Tibial nerve (tissue), 4 donors: ENCODE measurements around the gene NPVF. TPM values are rescaled to one million over a fixed set of nuclear protein-coding genes. Genes with fewer than 3 reads are reported as not detected.

Experiments used
- DNase-seq, 2 donors: peaks; one replicate each; pipeline ENCODE4 v3.0.0-alpha.2; 2019; ENCODE audit warnings: low spot score in 2 of 2
- H3K27ac ChIP-seq, 4 donors: fragments of 200-600 bp; sonication (generic) in 3 of 4; one replicate each; pipeline ENCODE4 v1.5.1; 2017 to 2019; ENCODE audit warnings: mild to moderate bottlenecking in 1 of 4
- H3K27me3 ChIP-seq, 2 donors: fragments of 200-600 bp; sonication (generic) in 1 of 2; one replicate each; pipeline versions ENCODE4 v1.5.1 to v1.6.0; 2017 to 2019
- H3K36me3 ChIP-seq, 3 donors: fragments of 200-600 bp; sonication (generic); one replicate each; pipeline ENCODE4 v1.5.1; 2018 to 2019
- H3K4me1 ChIP-seq, 4 donors: fragments of 200-600 bp; sonication (generic) in 3 of 4; one replicate each; pipeline ENCODE4 v1.5.1; 2017 to 2019
- H3K4me3 ChIP-seq, 4 donors: fragments of 200-600 bp; sonication (generic) in 3 of 4; one replicate each; pipeline ENCODE4 v1.5.1; 2017 to 2019; ENCODE audit warnings: mild to moderate bottlenecking in 1 of 4, moderate library complexity in 1 of 4
- H3K9me3 ChIP-seq, 4 donors: fragments of 200-600 bp; sonication (generic) in 3 of 4; one replicate each; pipeline ENCODE4 v1.5.1; 2017 to 2019
- EP300 ChIP-seq, 2 donors: sonication (generic); formaldehyde crosslinking; IDR thresholded peaks; one replicate each; pipeline ENCODE4 v1.6.1; 2017; ENCODE audit warnings: antibody characterized with exemption in 2 of 2, mild to moderate bottlenecking in 1 of 2
- POLR2A ChIP-seq, 2 donors: fragments of 450-650 bp; IDR thresholded peaks; one replicate each; pipeline ENCODE4 v1.6.1; 2017; ENCODE audit warnings: antibody characterized with exemption in 2 of 2, mild to moderate bottlenecking in 2 of 2, moderate library complexity in 2 of 2
- WGBS, 2 donors: methylation state at CpG; one replicate each; pipeline ENCODE4 v1.1.5; 2018; 5-methylcytosine and 5-hydroxymethylcytosine counted together
- total RNA-seq, 4 donors: library from RNA; depleted of rRNA; stranded (reverse); fragments of >200 nt; gene quantifications; one replicate each; pipeline ENCODE4 v1.1.0, GENCODE V29; 2016
- TF ChIP-seq, protein P1 (sequence below), 5 experiments: fragments of 200-600 bp in 3 of 5; fragments of 450-650 bp in 2 of 5; sonication (generic) in 3 of 5; IDR thresholded peaks; one replicate each; pipeline ENCODE4 v1.5.1; 2016 to 2019; ENCODE audit warnings: antibody characterized with exemption in 5 of 5, mild to moderate bottlenecking in 3 of 5, moderate library complexity in 2 of 5

Gene NPVF
- total RNA-seq, 4 donors from 2014 or later, result not detected

DNA sequence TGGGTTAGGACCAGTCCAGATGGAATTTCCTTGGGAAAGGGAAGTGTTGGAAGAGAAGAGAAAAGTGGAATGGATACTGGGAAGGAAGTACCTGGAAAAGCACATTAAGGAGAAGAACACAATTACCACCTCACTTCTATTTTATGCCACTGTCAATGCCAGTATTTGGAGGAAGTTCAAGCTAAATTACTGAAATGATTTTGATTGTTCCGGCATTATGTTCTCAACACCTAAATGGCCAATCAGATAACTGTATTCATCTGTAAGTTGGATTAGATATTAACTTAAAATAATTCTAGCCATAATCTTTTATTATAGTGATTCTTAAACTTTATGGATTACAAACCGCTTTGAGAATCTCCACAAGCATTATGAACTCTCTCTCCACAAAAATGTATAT lies 7.3 kb downstream of the NPVF start:
- Histone ChIP-seq H3K27me3 (no peaks in the 10 kb centered on the region), H3K4me1 (no peaks in the 10 kb centered on the region), H3K36me3 (no peaks in the 10 kb centered on the region), H3K9me3 (no peaks in the 10 kb centered on the region), H3K27ac (no peak overlapping the region), H3K4me3 (no peak overlapping the region)
- TF ChIP-seq POLR2A (IDR thresholded peaks at IDR 0.05), result no peak
- no peak for TF ChIP-seq EP300 (IDR thresholded peaks at IDR 0.05)
- TF ChIP-seq, protein P1, sequence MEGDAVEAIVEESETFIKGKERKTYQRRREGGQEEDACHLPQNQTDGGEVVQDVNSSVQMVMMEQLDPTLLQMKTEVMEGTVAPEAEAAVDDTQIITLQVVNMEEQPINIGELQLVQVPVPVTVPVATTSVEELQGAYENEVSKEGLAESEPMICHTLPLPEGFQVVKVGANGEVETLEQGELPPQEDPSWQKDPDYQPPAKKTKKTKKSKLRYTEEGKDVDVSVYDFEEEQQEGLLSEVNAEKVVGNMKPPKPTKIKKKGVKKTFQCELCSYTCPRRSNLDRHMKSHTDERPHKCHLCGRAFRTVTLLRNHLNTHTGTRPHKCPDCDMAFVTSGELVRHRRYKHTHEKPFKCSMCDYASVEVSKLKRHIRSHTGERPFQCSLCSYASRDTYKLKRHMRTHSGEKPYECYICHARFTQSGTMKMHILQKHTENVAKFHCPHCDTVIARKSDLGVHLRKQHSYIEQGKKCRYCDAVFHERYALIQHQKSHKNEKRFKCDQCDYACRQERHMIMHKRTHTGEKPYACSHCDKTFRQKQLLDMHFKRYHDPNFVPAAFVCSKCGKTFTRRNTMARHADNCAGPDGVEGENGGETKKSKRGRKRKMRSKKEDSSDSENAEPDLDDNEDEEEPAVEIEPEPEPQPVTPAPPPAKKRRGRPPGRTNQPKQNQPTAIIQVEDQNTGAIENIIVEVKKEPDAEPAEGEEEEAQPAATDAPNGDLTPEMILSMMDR (IDR thresholded peaks at IDR 0.05), result no peak
- no peak for DNase-seq
- WGBS, 2 donors, result 90 to 99% methylated on average over 2 of the region's 2 CpGs

DNA sequence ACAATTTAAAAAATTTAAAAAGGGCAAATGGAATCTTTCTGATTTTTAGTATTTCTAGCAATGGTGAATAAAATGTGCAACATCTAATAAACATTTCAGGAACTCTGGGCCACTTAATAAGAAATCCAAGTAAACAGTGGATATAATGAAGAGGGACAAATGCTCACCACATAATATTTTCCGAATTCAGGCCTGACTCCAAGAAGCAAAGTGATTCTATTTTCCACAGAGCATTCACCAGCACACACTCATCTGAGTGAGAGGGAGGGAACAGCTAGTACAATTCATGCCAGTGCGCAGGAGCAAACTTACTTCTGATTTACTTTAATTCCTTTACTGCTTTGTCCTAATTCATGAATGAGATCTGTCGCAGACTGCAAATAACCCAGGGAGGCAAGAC lies 10.1 kb downstream of the NPVF start:
- H3K4me3 ChIP-seq, result no peak overlapping the region
- WGBS, 2 donors, result 72 to 84% methylated on average over 3 of the region's 3 CpGs
- no peak for DNase-seq
- H3K27ac ChIP-seq, result no peak overlapping the region
- TF ChIP-seq POLR2A (IDR thresholded peaks at IDR 0.05) (no peak), EP300 (IDR thresholded peaks at IDR 0.05) (no peak)
- TF ChIP-seq, protein P1 (IDR thresholded peaks at IDR 0.05), result no peak
- no peaks in the 10 kb centered on the region for H3K27me3 ChIP-seq
- no peaks in the 10 kb centered on the region for H3K36me3 ChIP-seq
- H3K4me1 ChIP-seq, result no peaks in the 10 kb centered on the region
- H3K9me3 ChIP-seq, result no peaks in the 10 kb centered on the region

DNA sequence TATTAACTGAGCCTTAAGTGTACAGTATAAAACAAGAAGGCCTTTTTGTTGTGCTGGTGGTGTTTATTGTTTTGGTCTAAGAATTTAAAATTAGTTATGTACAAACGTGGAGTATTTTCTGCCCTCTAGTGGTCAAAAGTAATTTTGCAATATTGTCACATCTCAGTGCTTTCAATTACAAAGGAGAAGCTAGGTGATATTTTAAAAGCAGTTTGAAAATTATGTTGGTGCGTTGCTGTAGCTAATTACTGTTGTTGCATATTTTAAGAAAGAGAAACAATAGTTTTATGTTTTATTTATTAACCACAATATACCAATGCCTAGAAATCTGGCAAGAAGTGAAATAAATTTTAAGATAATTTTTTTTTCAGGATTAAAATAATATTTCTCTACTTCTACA lies 11.4 kb downstream of the NPVF start:
- Histone ChIP-seq H3K4me3 (no peak overlapping the region), H3K27ac (no peak overlapping the region), H3K27me3 (no peaks in the 10 kb centered on the region), H3K4me1 (no peaks in the 10 kb centered on the region), H3K9me3 (no peaks in the 10 kb centered on the region), H3K36me3 (no peaks in the 10 kb centered on the region)
- WGBS, 2 donors, result 4 to 6% methylated on average over 2 of the region's 2 CpGs
- no peak for DNase-seq
- TF ChIP-seq, protein P1 (IDR thresholded peaks at IDR 0.05), result peak; percentile 48 to 81 (median 75)
- TF ChIP-seq POLR2A (IDR thresholded peaks at IDR 0.05) (no peak), EP300 (IDR thresholded peaks at IDR 0.05) (no peak)

DNA sequence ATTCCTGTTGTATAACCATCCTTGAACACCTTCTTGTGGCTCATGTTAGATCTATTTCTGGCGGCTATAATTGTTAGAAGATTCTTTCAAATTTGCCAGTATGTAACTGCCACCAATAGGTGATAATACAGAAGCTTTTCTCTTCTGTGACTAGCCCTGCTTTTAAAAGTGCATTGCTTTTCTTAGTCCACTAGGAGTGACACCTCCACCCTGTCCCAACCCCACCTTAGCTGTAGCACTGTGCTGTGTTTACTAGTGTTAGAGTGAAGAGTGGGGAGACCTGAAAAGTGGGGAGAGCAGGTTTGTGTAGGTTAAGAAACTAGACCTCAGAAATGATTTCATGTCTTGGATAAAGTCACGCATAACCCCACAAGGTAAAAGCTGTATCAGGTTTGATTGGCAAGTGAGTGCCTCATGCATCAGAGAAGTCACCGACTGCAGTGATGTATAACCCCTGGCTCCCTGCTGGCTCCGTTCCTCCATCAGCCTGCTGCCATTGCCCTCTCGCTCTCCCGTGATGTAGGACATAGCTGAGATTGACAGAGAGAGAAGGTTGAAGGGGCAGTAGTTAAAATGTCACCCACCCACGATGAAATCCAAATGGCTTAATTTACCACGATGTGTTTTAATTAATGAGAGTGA lies 12.5 kb downstream of the NPVF start:
- Histone ChIP-seq H3K4me1 (no peaks in the 10 kb centered on the region), H3K27me3 (no peaks in the 10 kb centered on the region), H3K9me3 (no peaks in the 10 kb centered on the region), H3K27ac (no peak overlapping the region), H3K36me3 (no peaks in the 10 kb centered on the region), H3K4me3 (no peak overlapping the region)
- TF ChIP-seq, protein P1 (IDR thresholded peaks at IDR 0.05), result no peak
- TF ChIP-seq POLR2A (IDR thresholded peaks at IDR 0.05), result no peak
- WGBS, 2 donors, result 69 to 73% methylated on average over 8 of the region's 8 CpGs
- DNase-seq, result no peak

DNA sequence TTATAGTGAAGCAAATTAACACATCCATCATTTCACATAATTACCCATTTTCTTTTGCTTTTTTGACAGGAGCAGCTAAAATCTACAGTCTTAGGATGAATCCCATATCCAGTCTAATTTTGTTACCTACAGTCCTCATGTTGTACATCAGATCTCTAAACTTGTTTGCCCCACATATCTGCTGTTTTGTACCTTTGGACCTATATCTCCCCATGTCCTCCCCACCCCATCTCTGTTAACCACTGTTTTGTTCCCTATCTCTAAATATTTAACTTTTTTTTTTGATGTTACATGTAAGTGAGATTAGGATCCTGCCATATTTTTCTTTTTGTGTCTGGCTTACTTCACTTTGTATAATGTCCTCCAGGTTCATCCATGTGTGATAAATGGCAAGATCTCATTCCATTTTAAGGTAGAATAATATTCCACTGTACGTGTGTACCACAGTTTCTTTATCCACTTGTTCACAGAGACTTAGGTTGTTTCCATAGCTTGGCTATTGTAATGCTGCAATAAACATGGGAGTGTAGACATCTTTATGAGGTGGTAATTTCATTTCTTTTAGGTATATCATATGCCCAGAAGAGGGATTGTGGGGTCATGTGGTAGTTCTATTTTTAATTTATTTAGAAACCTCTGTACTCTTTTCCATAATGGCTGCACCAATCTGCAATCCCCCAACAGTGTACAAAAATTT lies 19.6 kb downstream of the NPVF start:
- DNase-seq, result no peak
- no peak overlapping the region for H3K27ac ChIP-seq
- H3K4me3 ChIP-seq, result no peak overlapping the region
- 74 to 87% methylated on average over 1 of the region's 1 CpG for WGBS, 2 donors
- no peaks in the 10 kb centered on the region for H3K4me1 ChIP-seq
- H3K27me3 ChIP-seq, result no peaks in the 10 kb centered on the region
- TF ChIP-seq EP300 (IDR thresholded peaks at IDR 0.05), result no peak
- TF ChIP-seq POLR2A (IDR thresholded peaks at IDR 0.05), result no peak
- TF ChIP-seq, protein P1 (IDR thresholded peaks at IDR 0.05), result no peak
- H3K9me3 ChIP-seq, result peaks cover 0 to 10% (median 5%) of the 10 kb centered on the region in 4 donors
- no peaks in the 10 kb centered on the region for H3K36me3 ChIP-seq
